ENCODE measurements around the gene BUD23.

DNA sequence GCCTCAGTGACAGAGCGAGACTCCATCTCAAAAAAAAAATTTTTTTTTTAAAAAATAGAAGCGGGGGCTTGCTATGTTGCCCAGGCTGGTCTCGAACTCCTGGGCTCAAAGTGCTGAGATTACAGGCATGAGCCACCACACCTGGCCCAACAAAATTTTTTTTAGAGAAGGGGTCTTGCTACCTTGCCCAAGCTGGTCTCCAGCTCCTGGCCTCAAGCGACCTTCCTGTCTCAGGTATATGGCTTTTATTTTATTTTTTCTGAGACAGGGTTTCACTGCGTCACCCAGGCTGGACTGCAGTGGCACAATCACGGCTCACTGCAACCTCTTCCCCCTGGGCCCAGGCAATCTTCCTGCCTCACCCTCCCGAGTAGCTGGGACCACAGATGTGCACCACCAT, 56.8 kb downstream of the BUD23 start:
- no peak for TF ChIP-seq EZH2phosphoT487 (IDR thresholded peaks at IDR 0.05; ENCODE audit: borderline replicate concordance, low read length)
- TF ChIP-seq, protein P1, sequence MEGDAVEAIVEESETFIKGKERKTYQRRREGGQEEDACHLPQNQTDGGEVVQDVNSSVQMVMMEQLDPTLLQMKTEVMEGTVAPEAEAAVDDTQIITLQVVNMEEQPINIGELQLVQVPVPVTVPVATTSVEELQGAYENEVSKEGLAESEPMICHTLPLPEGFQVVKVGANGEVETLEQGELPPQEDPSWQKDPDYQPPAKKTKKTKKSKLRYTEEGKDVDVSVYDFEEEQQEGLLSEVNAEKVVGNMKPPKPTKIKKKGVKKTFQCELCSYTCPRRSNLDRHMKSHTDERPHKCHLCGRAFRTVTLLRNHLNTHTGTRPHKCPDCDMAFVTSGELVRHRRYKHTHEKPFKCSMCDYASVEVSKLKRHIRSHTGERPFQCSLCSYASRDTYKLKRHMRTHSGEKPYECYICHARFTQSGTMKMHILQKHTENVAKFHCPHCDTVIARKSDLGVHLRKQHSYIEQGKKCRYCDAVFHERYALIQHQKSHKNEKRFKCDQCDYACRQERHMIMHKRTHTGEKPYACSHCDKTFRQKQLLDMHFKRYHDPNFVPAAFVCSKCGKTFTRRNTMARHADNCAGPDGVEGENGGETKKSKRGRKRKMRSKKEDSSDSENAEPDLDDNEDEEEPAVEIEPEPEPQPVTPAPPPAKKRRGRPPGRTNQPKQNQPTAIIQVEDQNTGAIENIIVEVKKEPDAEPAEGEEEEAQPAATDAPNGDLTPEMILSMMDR (conservative IDR thresholded peaks at IDR 0.05; ENCODE audit: low read depth, low read length), result no peak

All from PC-3 (cell line).